ENCODE results near the gene MRPL17.

The MRPL17 gene

GRCh38 chr11:6646071-6646470 lies 37.1 kb downstream of the MRPL17 start:
- TF ChIP-seq CTCF (conservative IDR thresholded peaks at IDR 0.05) (no peak), ZFX (IDR thresholded peaks at IDR 0.05) (no peak)
- H3K27ac ChIP-seq = no peak overlapping the region

- no peak for TF ChIP-seq CTCF (conservative IDR thresholded peaks at IDR 0.05)
- no peak for TF ChIP-seq ZFX (IDR thresholded peaks at IDR 0.05)
- H3K27ac ChIP-seq = no peak overlapping the region
Observed at GRCh38 chr11:6642957-6643356, 40.2 kb downstream of the MRPL17 start.

GRCh38 chr11:6640985-6641701 lies 42.0 kb downstream of the MRPL17 start:
- no peak overlapping the region for H3K27ac ChIP-seq
- TF ChIP-seq CTCF (conservative IDR thresholded peaks at IDR 0.05) = no peak

GRCh38 chr11:6640036-6640984 lies 42.8 kb downstream of the MRPL17 start:
- H3K27ac ChIP-seq = no peak overlapping the region
- TF ChIP-seq ZFX (IDR thresholded peaks at IDR 0.05) (no peak), CTCF (conservative IDR thresholded peaks at IDR 0.05) (no peak)

- no peak overlapping the region; the same call in 1 of the 2 replicates for H3K27ac ChIP-seq
Observed at GRCh38 chr11:6638429-6638828, 44.7 kb downstream of the MRPL17 start.

GRCh38 chr11:6637871-6638270 lies 45.3 kb downstream of the MRPL17 start:
- TF ChIP-seq ZFX (IDR thresholded peaks at IDR 0.05) = no peak
- TF ChIP-seq CTCF (conservative IDR thresholded peaks at IDR 0.05) = no peak
- H3K27ac ChIP-seq = no peak overlapping the region; the same call in 1 of the 2 replicates

More at GRCh38 chr11:6638429-6638828, 44.7 kb downstream of the MRPL17 start:
- TF ChIP-seq CTCF (conservative IDR thresholded peaks at IDR 0.05) = no peak
- TF ChIP-seq ZFX (IDR thresholded peaks at IDR 0.05) = no peak

GRCh38 chr11:6636480-6636879 lies 46.7 kb downstream of the MRPL17 start:
- TF ChIP-seq CTCF (conservative IDR thresholded peaks at IDR 0.05) = no peak
- no peak for TF ChIP-seq ZFX (IDR thresholded peaks at IDR 0.05)
- H3K27ac ChIP-seq = no peak overlapping the region

All from C4-2B (cell line).